HepG2 (cell line): ENCODE results near the gene HYAL1. TPM values are rescaled to one million over a fixed set of nuclear protein-coding genes. Genes with fewer than 3 reads are reported as not detected.
A peak's percentile ranks its signal among the peaks of the same experiment; 100 is the strongest.

Experiments
- EEA1 ChIP-seq: sonication (generic); formaldehyde crosslinking; IDR thresholded peaks from 2 replicates; pipeline ENCODE4 v1.5.1; 2020; ENCODE audit warnings: mild to moderate bottlenecking, missing genetic modification reagents, borderline replicate concordance
- KDM3A ChIP-seq: IDR thresholded peaks from 2 replicates; pipeline ENCODE4 v1.6.1; 2018; ENCODE audit warnings: low read depth, missing compliant biosample characterization
- NFATC3 ChIP-seq: sonication (generic); formaldehyde crosslinking; IDR thresholded peaks from 2 replicates; pipeline ENCODE4 v1.5.1; 2020; ENCODE audit warnings: mild to moderate bottlenecking, missing genetic modification reagents
- PAX8 ChIP-seq: sonication (generic); formaldehyde crosslinking; IDR thresholded peaks from 2 replicates; pipeline ENCODE4 v1.8.0; 2022; ENCODE audit warnings: mild to moderate bottlenecking, missing genetic modification reagents, borderline replicate concordance
- STAG1 ChIP-seq: sonication (generic); formaldehyde crosslinking; IDR thresholded peaks from 2 replicates; pipeline ENCODE4 v1.4.0; 2020; ENCODE audit warnings: missing genetic modification reagents
- ZMYM4 ChIP-seq: sonication (generic); formaldehyde crosslinking; IDR thresholded peaks from 2 replicates; pipeline ENCODE4 v1.8.1; 2023; ENCODE audit warnings: mild to moderate bottlenecking, missing genetic modification reagents
- ZNF317 ChIP-seq: sonication (generic); formaldehyde crosslinking; IDR thresholded peaks from 2 replicates; pipeline ENCODE4 v1.5.0; 2020; ENCODE audit warnings: mild to moderate bottlenecking, missing genetic modification reagents
- ZNF33B ChIP-seq: sonication (generic); formaldehyde crosslinking; IDR thresholded peaks from 2 replicates; pipeline ENCODE4 v1.5.1; 2020; ENCODE audit warnings: mild to moderate bottlenecking, missing genetic modification reagents
- ZNF607 ChIP-seq: sonication (generic); formaldehyde crosslinking; IDR thresholded peaks from 2 replicates; pipeline ENCODE4 v1.5.1; 2020; ENCODE audit warnings: missing genetic modification reagents, mild to moderate bottlenecking, borderline replicate concordance
- ZNF776 ChIP-seq: sonication (generic); formaldehyde crosslinking; IDR thresholded peaks from 2 replicates; pipeline ENCODE4 v1.4.0; 2020; ENCODE audit warnings: mild to moderate bottlenecking, missing genetic modification reagents
- polyA plus RNA-seq, 8 experiments: library from polyadenylated mRNA; depleted of rRNA in 3 of 8; stranded (reverse) in 7 of 8; unstranded in 1 of 8; fragments of >200 nt; fragmentation: Illumina TruSeq in 4 of 8; extraction: Trizol in 4 of 8; gene quantifications; 2 replicates each; pipeline versions ENCODE4 v1.2.1 to v1.2.3, GENCODE V29; 2011 to 2016; ENCODE audit warnings: low read depth in 4 of 8, missing spikeins in 1 of 8, mixed read lengths in 1 of 8; ENCODE audit not compliant: insufficient read depth in 1 of 8
- total RNA-seq, 5 experiments: library from RNA; depleted of rRNA; stranded (reverse); fragments of >200 nt; fragmentation: Illumina TruSeq; extraction: Trizol; gene quantifications; 2 replicates each; pipeline ENCODE4 v1.2.3, GENCODE V29; 2016; ENCODE audit warnings: low read depth in 1 of 5
- TF ChIP-seq, protein P1 (sequence below): sonication (generic); formaldehyde crosslinking; IDR thresholded peaks from 2 replicates; pipeline ENCODE4 v1.4.0; 2020; ENCODE audit warnings: missing genetic modification reagents
- TF ChIP-seq, protein P2 (sequence below): sonication (generic); formaldehyde crosslinking; IDR thresholded peaks from 2 replicates; pipeline ENCODE4 v1.4.0; 2020; ENCODE audit warnings: mild to moderate bottlenecking, low read depth, missing genetic modification reagents
- TF ChIP-seq, protein P3 (sequence below): sonication (generic); formaldehyde crosslinking; IDR thresholded peaks from 2 replicates; pipeline ENCODE4 v1.4.0; 2020; ENCODE audit warnings: missing genetic modification reagents
- TF ChIP-seq, protein P4 (sequence below): sonication (generic); formaldehyde crosslinking; conservative IDR thresholded peaks from 2 replicates; pipeline ENCODE4 v1.4.0; 2020; ENCODE audit warnings: missing genetic modification reagents

The HYAL1 gene
- total and polyA plus RNA-seq, 2 of the 13 experiments (the other 11 are each of a cell fraction or from before 2014, with no cell fraction given) = 76.5 to 193 TPM

DNA sequence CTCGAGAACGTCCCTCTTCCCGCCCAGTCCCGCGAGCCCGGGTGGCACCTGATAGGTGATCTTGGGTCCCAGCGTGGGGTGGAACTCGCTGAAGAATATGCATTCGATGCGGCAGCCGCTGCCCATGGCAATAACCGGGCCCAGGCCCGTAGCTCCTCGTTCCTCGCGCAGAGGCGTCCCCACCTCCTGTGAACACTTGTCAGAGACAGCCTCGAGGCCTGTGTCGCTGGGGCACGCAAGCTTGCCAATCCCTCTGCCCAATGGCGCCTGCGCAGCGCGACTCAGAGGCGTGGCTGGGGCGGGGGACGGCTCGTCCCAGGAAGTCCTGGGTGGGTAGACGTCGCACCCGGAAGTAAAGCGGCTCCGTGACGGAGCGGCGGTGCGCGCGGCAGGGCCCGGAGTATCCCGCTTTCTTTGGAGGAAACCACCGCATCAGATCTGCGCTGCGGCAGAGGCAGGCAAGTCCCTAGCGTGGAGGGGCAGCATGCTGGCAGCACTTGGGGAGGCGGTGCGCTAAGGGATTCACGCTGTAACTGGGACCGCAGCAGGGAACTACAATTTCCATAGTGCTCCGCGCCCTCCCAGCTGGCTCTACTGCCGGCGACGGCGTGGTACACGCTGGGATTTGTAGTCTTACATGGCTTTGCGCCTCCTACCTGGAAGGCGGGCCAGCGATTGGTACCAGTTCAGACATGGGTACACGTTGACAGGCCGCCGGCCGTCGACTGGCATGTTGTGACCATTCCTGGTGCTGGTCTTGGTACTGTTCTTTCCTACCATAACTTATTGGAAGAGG lies 47.4 kb upstream of the HYAL1 start, which contains the start of the genes CYB561D2 and NPRL2 (continued):
- 0 out of 2 replicates have a peak, but pooled peaks have one; percentile 87 for TF ChIP-seq EEA1
- peak; percentile 86; the same call in 1 of the 2 replicates for TF ChIP-seq NFATC3 (CRISPR knock-in tag)
- peak; percentile 85 for TF ChIP-seq ZMYM4 (CRISPR knock-in tag)
- TF ChIP-seq, protein P1, sequence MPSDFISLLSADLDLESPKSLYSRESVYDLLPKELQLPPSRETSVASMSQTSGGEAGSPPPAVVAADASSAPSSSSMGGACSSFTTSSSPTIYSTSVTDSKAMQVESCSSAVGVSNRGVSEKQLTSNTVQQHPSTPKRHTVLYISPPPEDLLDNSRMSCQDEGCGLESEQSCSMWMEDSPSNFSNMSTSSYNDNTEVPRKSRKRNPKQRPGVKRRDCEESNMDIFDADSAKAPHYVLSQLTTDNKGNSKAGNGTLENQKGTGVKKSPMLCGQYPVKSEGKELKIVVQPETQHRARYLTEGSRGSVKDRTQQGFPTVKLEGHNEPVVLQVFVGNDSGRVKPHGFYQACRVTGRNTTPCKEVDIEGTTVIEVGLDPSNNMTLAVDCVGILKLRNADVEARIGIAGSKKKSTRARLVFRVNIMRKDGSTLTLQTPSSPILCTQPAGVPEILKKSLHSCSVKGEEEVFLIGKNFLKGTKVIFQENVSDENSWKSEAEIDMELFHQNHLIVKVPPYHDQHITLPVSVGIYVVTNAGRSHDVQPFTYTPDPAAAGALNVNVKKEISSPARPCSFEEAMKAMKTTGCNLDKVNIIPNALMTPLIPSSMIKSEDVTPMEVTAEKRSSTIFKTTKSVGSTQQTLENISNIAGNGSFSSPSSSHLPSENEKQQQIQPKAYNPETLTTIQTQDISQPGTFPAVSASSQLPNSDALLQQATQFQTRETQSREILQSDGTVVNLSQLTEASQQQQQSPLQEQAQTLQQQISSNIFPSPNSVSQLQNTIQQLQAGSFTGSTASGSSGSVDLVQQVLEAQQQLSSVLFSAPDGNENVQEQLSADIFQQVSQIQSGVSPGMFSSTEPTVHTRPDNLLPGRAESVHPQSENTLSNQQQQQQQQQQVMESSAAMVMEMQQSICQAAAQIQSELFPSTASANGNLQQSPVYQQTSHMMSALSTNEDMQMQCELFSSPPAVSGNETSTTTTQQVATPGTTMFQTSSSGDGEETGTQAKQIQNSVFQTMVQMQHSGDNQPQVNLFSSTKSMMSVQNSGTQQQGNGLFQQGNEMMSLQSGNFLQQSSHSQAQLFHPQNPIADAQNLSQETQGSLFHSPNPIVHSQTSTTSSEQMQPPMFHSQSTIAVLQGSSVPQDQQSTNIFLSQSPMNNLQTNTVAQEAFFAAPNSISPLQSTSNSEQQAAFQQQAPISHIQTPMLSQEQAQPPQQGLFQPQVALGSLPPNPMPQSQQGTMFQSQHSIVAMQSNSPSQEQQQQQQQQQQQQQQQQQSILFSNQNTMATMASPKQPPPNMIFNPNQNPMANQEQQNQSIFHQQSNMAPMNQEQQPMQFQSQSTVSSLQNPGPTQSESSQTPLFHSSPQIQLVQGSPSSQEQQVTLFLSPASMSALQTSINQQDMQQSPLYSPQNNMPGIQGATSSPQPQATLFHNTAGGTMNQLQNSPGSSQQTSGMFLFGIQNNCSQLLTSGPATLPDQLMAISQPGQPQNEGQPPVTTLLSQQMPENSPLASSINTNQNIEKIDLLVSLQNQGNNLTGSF (CRISPR knock-in tag) = peak; percentile 99
- TF ChIP-seq STAG1 (CRISPR knock-in tag) = peak; percentile 3; the same call in 1 of the 2 replicates
- TF ChIP-seq, protein P2, sequence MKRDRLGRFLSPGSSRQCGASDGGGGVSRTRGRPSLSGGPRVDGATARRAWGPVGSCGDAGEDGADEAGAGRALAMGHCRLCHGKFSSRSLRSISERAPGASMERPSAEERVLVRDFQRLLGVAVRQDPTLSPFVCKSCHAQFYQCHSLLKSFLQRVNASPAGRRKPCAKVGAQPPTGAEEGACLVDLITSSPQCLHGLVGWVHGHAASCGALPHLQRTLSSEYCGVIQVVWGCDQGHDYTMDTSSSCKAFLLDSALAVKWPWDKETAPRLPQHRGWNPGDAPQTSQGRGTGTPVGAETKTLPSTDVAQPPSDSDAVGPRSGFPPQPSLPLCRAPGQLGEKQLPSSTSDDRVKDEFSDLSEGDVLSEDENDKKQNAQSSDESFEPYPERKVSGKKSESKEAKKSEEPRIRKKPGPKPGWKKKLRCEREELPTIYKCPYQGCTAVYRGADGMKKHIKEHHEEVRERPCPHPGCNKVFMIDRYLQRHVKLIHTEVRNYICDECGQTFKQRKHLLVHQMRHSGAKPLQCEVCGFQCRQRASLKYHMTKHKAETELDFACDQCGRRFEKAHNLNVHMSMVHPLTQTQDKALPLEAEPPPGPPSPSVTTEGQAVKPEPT (CRISPR knock-in tag) = peak; percentile 92; the same call in 1 of the 2 replicates
- peak; percentile 59 for TF ChIP-seq ZNF317 (CRISPR knock-in tag)
- TF ChIP-seq, protein P3, sequence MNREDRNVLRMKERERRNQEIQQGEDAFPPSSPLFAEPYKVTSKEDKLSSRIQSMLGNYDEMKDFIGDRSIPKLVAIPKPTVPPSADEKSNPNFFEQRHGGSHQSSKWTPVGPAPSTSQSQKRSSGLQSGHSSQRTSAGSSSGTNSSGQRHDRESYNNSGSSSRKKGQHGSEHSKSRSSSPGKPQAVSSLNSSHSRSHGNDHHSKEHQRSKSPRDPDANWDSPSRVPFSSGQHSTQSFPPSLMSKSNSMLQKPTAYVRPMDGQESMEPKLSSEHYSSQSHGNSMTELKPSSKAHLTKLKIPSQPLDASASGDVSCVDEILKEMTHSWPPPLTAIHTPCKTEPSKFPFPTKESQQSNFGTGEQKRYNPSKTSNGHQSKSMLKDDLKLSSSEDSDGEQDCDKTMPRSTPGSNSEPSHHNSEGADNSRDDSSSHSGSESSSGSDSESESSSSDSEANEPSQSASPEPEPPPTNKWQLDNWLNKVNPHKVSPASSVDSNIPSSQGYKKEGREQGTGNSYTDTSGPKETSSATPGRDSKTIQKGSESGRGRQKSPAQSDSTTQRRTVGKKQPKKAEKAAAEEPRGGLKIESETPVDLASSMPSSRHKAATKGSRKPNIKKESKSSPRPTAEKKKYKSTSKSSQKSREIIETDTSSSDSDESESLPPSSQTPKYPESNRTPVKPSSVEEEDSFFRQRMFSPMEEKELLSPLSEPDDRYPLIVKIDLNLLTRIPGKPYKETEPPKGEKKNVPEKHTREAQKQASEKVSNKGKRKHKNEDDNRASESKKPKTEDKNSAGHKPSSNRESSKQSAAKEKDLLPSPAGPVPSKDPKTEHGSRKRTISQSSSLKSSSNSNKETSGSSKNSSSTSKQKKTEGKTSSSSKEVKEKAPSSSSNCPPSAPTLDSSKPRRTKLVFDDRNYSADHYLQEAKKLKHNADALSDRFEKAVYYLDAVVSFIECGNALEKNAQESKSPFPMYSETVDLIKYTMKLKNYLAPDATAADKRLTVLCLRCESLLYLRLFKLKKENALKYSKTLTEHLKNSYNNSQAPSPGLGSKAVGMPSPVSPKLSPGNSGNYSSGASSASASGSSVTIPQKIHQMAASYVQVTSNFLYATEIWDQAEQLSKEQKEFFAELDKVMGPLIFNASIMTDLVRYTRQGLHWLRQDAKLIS (CRISPR knock-in tag) = no peak
- peak; percentile 99 for TF ChIP-seq ZNF607 (CRISPR knock-in tag)
- TF ChIP-seq ZNF33B (CRISPR knock-in tag) = peak; percentile 92; the same call in 1 of the 2 replicates
- TF ChIP-seq, protein P4, sequence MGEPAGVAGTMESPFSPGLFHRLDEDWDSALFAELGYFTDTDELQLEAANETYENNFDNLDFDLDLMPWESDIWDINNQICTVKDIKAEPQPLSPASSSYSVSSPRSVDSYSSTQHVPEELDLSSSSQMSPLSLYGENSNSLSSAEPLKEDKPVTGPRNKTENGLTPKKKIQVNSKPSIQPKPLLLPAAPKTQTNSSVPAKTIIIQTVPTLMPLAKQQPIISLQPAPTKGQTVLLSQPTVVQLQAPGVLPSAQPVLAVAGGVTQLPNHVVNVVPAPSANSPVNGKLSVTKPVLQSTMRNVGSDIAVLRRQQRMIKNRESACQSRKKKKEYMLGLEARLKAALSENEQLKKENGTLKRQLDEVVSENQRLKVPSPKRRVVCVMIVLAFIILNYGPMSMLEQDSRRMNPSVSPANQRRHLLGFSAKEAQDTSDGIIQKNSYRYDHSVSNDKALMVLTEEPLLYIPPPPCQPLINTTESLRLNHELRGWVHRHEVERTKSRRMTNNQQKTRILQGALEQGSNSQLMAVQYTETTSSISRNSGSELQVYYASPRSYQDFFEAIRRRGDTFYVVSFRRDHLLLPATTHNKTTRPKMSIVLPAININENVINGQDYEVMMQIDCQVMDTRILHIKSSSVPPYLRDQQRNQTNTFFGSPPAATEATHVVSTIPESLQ (CRISPR knock-in tag) = 0 out of 2 replicates have a peak, but pooled peaks have one; percentile 72
- TF ChIP-seq KDM3A = peak; percentile 63
- peak; percentile 97 for TF ChIP-seq ZNF776
- no peak; the same call in 1 of the 2 replicates for TF ChIP-seq PAX8 (CRISPR knock-in tag)
